ENCODE measurements around the gene EPS8.

EPS8 gene

GRCh38 chr12:15701206-15701605, 88.0 kb downstream of the EPS8 start:
- H3K9me3 ChIP-seq (ENCODE audit: control insufficient read depth, low read length): no peaks in the 10 kb centered on the region
- WGBS: no CpG with 5 or more reads among the region's 1 CpG
- no peak overlapping the region for H2BK120ac ChIP-seq (ENCODE audit: low read depth, low read length)

DNA sequence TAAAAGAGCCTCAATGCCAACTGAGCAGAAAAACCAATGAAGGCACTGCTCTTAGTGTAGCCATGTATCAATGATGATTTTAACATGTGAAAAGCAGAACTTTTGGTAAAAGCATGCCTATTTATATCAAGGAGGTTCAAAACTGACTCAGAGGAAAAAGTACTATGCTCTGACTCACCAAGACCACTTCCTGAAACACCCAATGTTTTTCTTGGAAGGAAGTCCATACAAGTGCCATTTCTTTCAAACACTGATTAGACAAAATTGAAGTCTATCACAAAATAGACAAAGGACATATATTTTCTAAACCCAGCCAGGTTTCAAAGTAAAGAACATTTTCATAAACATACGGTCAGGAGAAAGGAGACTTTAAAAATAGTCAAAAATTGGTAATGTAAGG, 88.6 kb downstream of the EPS8 start:
- H3K9me3 ChIP-seq (ENCODE audit: control insufficient read depth, low read length): no peaks in the 10 kb centered on the region
- no peak overlapping the region for H2AFZ ChIP-seq (ENCODE audit: low read depth, low read length)
- no peak overlapping the region for H3K4me3 ChIP-seq (ENCODE audit: insufficient read depth in 1 of 2, low read depth in 1 of 2, low read length in 2 of 2)
- no peaks in the 10 kb centered on the region for H3K36me3 ChIP-seq (ENCODE audit: control insufficient read depth in 1 of 2, insufficient read depth in 2 of 2, low read depth in 1 of 2, low read length in 2 of 2)
- no peak overlapping the region for H3K4me2 ChIP-seq (ENCODE audit: low read length, poor library complexity, severe bottlenecking)
- H3K18ac ChIP-seq (ENCODE audit: low read depth in 1 of 2, low read length in 2 of 2): no peak overlapping the region
- no peak overlapping the region for H3K4ac ChIP-seq (ENCODE audit: low read depth in 1 of 2, low read length in 2 of 2)
- no peak overlapping the region for H2AK5ac ChIP-seq (ENCODE audit: low read length, severe bottlenecking)
- H3K23ac ChIP-seq (ENCODE audit: low read length in 2 of 2): no peak overlapping the region
- no peak overlapping the region for H2BK15ac ChIP-seq (ENCODE audit: low read depth, poor library complexity, severe bottlenecking)
- H3K14ac ChIP-seq (ENCODE audit: low read length in 2 of 2): no peak overlapping the region
- H2BK12ac ChIP-seq (ENCODE audit: low read length in 2 of 2): no peak overlapping the region
- H2BK120ac ChIP-seq (ENCODE audit: low read depth, low read length): no peak overlapping the region
- no peak overlapping the region for H4K91ac ChIP-seq (ENCODE audit: low read length)
- no peaks in the 10 kb centered on the region for H3K27me3 ChIP-seq (ENCODE audit: control insufficient read depth in 1 of 2, insufficient read depth in 1 of 2, low read length in 2 of 2)
- no CpG with 5 or more reads among the region's 1 CpG for WGBS
- H2BK5ac ChIP-seq (ENCODE audit: low read depth, low read length, poor library complexity, severe bottlenecking): peak overlapping the region; percentile 57
- peak overlapping the region; percentile 79 for H3K9ac ChIP-seq (ENCODE audit: low read length)
- no peak overlapping the region for H4K8ac ChIP-seq (ENCODE audit: low read length)
- peak overlapping the region; percentile 77 for H3K27ac ChIP-seq (ENCODE audit: low read length, poor library complexity, severe bottlenecking)
- peaks cover 3% of the 10 kb centered on the region for H3K79me1 ChIP-seq (replicated peaks; ENCODE audit: low read length, poor library complexity, severe bottlenecking)
- H3K4me1 ChIP-seq (ENCODE audit: control insufficient read depth, insufficient read depth, low read depth, low read length): peaks cover 7% of the 10 kb centered on the region
- DNase-seq: peak; percentile 93

More at GRCh38 chr12:15701206-15701605, 88.0 kb downstream of the EPS8 start:
- Histone ChIP-seq H3K4me3 (ENCODE audit: insufficient read depth in 1 of 2, low read depth in 1 of 2, low read length in 2 of 2) (peak overlapping the region in 1 of 2 experiments; percentile 46), H3K18ac (ENCODE audit: low read depth in 1 of 2, low read length in 2 of 2) (no peak overlapping the region), H3K9ac (ENCODE audit: low read length) (peak overlapping the region; percentile 79), H3K4ac (ENCODE audit: low read depth in 1 of 2, low read length in 2 of 2) (no peak overlapping the region), H2BK15ac (ENCODE audit: low read depth, poor library complexity, severe bottlenecking) (no peak overlapping the region), H4K91ac (ENCODE audit: low read length) (no peak overlapping the region), H2BK5ac (ENCODE audit: low read depth, low read length, poor library complexity, severe bottlenecking) (no peak overlapping the region), H3K14ac (ENCODE audit: low read length in 2 of 2) (no peak overlapping the region), H3K27me3 (ENCODE audit: control insufficient read depth in 1 of 2, insufficient read depth in 1 of 2, low read length in 2 of 2) (no peaks in the 10 kb centered on the region), H2BK12ac (ENCODE audit: low read length in 2 of 2) (no peak overlapping the region), H3K23ac (ENCODE audit: low read length in 2 of 2) (no peak overlapping the region), H4K8ac (ENCODE audit: low read length) (no peak overlapping the region), H2AFZ (ENCODE audit: low read depth, low read length) (no peak overlapping the region), H3K27ac (ENCODE audit: low read length, poor library complexity, severe bottlenecking) (peak overlapping the region; percentile 89), H3K4me2 (ENCODE audit: low read length, poor library complexity, severe bottlenecking) (no peak overlapping the region), H3K4me1 (ENCODE audit: control insufficient read depth, insufficient read depth, low read depth, low read length) (peaks cover 10% of the 10 kb centered on the region), H2AK5ac (ENCODE audit: low read length, severe bottlenecking) (no peak overlapping the region), H3K79me1 (replicated peaks; ENCODE audit: low read length, poor library complexity, severe bottlenecking) (peaks cover 4% of the 10 kb centered on the region), H3K36me3 (ENCODE audit: control insufficient read depth in 1 of 2, insufficient read depth in 2 of 2, low read depth in 1 of 2, low read length in 2 of 2) (no peaks in the 10 kb centered on the region)
- peak; percentile 87 for DNase-seq

GRCh38 chr12:15699886-15700285, 89.3 kb downstream of the EPS8 start:
- no peak overlapping the region for H3K4me3 ChIP-seq (ENCODE audit: insufficient read depth in 1 of 2, low read depth in 1 of 2, low read length in 2 of 2)
- H4K91ac ChIP-seq (ENCODE audit: low read length): peak overlapping the region; percentile 97
- no peaks in the 10 kb centered on the region for H3K9me3 ChIP-seq (ENCODE audit: control insufficient read depth, low read length)
- H2BK12ac ChIP-seq (ENCODE audit: low read length in 2 of 2): peak overlapping the region in 1 of 2 experiments; percentile 94
- peak overlapping the region; percentile 77 for H3K27ac ChIP-seq (ENCODE audit: low read length, poor library complexity, severe bottlenecking)
- DNase-seq: no peak
- H2AK5ac ChIP-seq (ENCODE audit: low read length, severe bottlenecking): peak overlapping the region; percentile 68
- peaks cover 3% of the 10 kb centered on the region for H3K79me1 ChIP-seq (replicated peaks; ENCODE audit: low read length, poor library complexity, severe bottlenecking)
- H3K4me2 ChIP-seq (ENCODE audit: low read length, poor library complexity, severe bottlenecking): no peak overlapping the region
- H3K4me1 ChIP-seq (ENCODE audit: control insufficient read depth, insufficient read depth, low read depth, low read length): peaks cover 7% of the 10 kb centered on the region
- peak overlapping the region; percentile 41 for H4K8ac ChIP-seq (ENCODE audit: low read length)
- H2AFZ ChIP-seq (ENCODE audit: low read depth, low read length): no peak overlapping the region
- no peak overlapping the region for H2BK120ac ChIP-seq (ENCODE audit: low read depth, low read length)
- no peaks in the 10 kb centered on the region for H3K36me3 ChIP-seq (ENCODE audit: control insufficient read depth in 1 of 2, insufficient read depth in 2 of 2, low read depth in 1 of 2, low read length in 2 of 2)
- 64% methylated on average over 6 of the region's 8 CpGs for WGBS
- peak overlapping the region in 1 of 2 experiments; percentile 75 for H3K14ac ChIP-seq (ENCODE audit: low read length in 2 of 2)
- no peaks in the 10 kb centered on the region for H3K27me3 ChIP-seq (ENCODE audit: control insufficient read depth in 1 of 2, insufficient read depth in 1 of 2, low read length in 2 of 2)
- peak overlapping the region; percentile 48 for H2BK5ac ChIP-seq (ENCODE audit: low read depth, low read length, poor library complexity, severe bottlenecking)
- H3K4ac ChIP-seq (ENCODE audit: low read depth in 1 of 2, low read length in 2 of 2): peak overlapping the region; percentile 66 to 95
- H3K23ac ChIP-seq (ENCODE audit: low read length in 2 of 2): no peak overlapping the region
- H2BK15ac ChIP-seq (ENCODE audit: low read depth, poor library complexity, severe bottlenecking): no peak overlapping the region
- peak overlapping the region; percentile 79 for H3K9ac ChIP-seq (ENCODE audit: low read length)
- peak overlapping the region; percentile 65 to 71 for H3K18ac ChIP-seq (ENCODE audit: low read depth in 1 of 2, low read length in 2 of 2)

GRCh38 chr12:15698377-15698871, 90.8 kb downstream of the EPS8 start:
- no peak overlapping the region for H3K4ac ChIP-seq (ENCODE audit: low read depth in 1 of 2, low read length in 2 of 2)
- 10% methylated on average over 3 of the region's 3 CpGs for WGBS
- no peak overlapping the region for H3K23ac ChIP-seq (ENCODE audit: low read length in 2 of 2)
- H2BK5ac ChIP-seq (ENCODE audit: low read depth, low read length, poor library complexity, severe bottlenecking): no peak overlapping the region
- no peak overlapping the region for H2AK5ac ChIP-seq (ENCODE audit: low read length, severe bottlenecking)
- no peaks in the 10 kb centered on the region for H3K9me3 ChIP-seq (ENCODE audit: control insufficient read depth, low read length)
- no peak overlapping the region for H3K14ac ChIP-seq (ENCODE audit: low read length in 2 of 2)
- H2AFZ ChIP-seq (ENCODE audit: low read depth, low read length): no peak overlapping the region
- peak overlapping the region; percentile 7 for H3K27ac ChIP-seq (ENCODE audit: low read length, poor library complexity, severe bottlenecking)
- H4K91ac ChIP-seq (ENCODE audit: low read length): no peak overlapping the region
- no peaks in the 10 kb centered on the region for H3K36me3 ChIP-seq (ENCODE audit: control insufficient read depth in 1 of 2, insufficient read depth in 2 of 2, low read depth in 1 of 2, low read length in 2 of 2)
- peak; percentile 72 for DNase-seq
- no peak overlapping the region for H3K4me3 ChIP-seq (ENCODE audit: insufficient read depth in 1 of 2, low read depth in 1 of 2, low read length in 2 of 2)
- peak overlapping the region; percentile 92 for H2BK120ac ChIP-seq (ENCODE audit: low read depth, low read length)
- H2BK12ac ChIP-seq (ENCODE audit: low read length in 2 of 2): no peak overlapping the region
- no peak overlapping the region for H2BK15ac ChIP-seq (ENCODE audit: low read depth, poor library complexity, severe bottlenecking)
- no peaks in the 10 kb centered on the region for H3K27me3 ChIP-seq (ENCODE audit: control insufficient read depth in 1 of 2, insufficient read depth in 1 of 2, low read length in 2 of 2)
- peak overlapping the region in 1 of 2 experiments; percentile 19 for H3K18ac ChIP-seq (ENCODE audit: low read depth in 1 of 2, low read length in 2 of 2)
- H3K79me1 ChIP-seq (replicated peaks; ENCODE audit: low read length, poor library complexity, severe bottlenecking): peaks cover 1% of the 10 kb centered on the region
- H4K8ac ChIP-seq (ENCODE audit: low read length): no peak overlapping the region
- peak overlapping the region; percentile 32 for H3K9ac ChIP-seq (ENCODE audit: low read length)
- peaks cover 7% of the 10 kb centered on the region for H3K4me1 ChIP-seq (ENCODE audit: control insufficient read depth, insufficient read depth, low read depth, low read length)
- H3K4me2 ChIP-seq (ENCODE audit: low read length, poor library complexity, severe bottlenecking): no peak overlapping the region

All from mesenchymal stem cell (in vitro differentiated cells and primary cell).